ENCODE results near the gene EFR3B.
A peak's percentile ranks its signal among the peaks of the same experiment; 100 is the strongest.
"Not testable (repeated sequence)": the region's sequence is repeated elsewhere in the genome, so short reads cannot be mapped to it uniquely, and the experiment has no call there.

Gene EFR3B

GRCh38 chr2:25159949-25160348 lies 118.1 kb downstream of the EFR3B start:
- no peak for DNase-seq (ENCODE audit: extremely low spot score)
- TF ChIP-seq, protein P1, sequence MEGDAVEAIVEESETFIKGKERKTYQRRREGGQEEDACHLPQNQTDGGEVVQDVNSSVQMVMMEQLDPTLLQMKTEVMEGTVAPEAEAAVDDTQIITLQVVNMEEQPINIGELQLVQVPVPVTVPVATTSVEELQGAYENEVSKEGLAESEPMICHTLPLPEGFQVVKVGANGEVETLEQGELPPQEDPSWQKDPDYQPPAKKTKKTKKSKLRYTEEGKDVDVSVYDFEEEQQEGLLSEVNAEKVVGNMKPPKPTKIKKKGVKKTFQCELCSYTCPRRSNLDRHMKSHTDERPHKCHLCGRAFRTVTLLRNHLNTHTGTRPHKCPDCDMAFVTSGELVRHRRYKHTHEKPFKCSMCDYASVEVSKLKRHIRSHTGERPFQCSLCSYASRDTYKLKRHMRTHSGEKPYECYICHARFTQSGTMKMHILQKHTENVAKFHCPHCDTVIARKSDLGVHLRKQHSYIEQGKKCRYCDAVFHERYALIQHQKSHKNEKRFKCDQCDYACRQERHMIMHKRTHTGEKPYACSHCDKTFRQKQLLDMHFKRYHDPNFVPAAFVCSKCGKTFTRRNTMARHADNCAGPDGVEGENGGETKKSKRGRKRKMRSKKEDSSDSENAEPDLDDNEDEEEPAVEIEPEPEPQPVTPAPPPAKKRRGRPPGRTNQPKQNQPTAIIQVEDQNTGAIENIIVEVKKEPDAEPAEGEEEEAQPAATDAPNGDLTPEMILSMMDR (IDR thresholded peaks at IDR 0.05; ENCODE audit: control extremely low read depth, extremely low read depth, low read depth, missing control alignments), result no peak
- POLR2A ChIA-PET, result no interaction called here
- CTCF ChIA-PET, result no interaction called here

- POLR2A ChIA-PET, result no interaction called here
- CTCF ChIA-PET, result no interaction called here
- DNase-seq (ENCODE audit: extremely low spot score), result no peak
- TF ChIP-seq, protein P1 (IDR thresholded peaks at IDR 0.05; ENCODE audit: control extremely low read depth, extremely low read depth, low read depth, missing control alignments), result no peak
Observed at GRCh38 chr2:25160376-25160775, 118.5 kb downstream of the EFR3B start.

DNA sequence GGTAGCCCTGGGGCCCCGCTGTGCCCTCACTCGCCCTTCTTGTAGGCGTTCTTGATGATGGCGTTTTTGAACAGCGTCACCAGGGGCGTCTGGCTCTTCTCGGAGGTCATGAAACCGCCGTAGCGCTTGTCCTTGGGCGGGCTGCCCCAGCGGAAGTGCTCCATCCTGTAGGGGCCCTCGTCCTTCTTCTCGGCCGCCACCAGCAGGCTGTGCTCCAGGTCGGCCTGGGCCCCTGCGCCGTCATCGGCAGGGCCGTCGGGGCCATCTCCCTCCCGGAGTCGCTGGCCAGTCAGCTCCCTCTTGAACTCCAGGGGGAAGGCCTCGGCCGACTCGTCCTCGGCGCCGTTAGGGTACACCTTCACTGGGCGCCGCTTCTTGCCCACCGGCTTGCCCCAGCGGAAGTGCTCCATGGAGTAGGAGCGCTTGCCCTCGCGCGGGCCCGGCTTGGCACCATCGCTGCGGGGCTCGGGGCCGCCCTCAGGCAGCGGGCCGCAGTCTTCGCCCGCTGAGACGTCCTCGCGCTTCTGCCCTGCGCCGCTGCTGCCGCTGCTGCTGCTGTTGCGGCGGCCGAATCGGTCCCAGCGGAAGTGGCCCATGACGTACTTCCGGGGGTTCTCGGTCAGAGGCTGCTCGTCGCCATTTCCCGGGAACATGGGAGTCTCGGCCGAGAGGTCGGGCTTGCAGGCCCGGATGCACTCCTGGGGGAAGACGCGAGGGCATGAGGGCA lies 119.3 kb downstream of the EFR3B start:
- peak; percentile 71 for DNase-seq (ENCODE audit: extremely low spot score)
- CTCF ChIA-PET, result no interaction called here

DNA sequence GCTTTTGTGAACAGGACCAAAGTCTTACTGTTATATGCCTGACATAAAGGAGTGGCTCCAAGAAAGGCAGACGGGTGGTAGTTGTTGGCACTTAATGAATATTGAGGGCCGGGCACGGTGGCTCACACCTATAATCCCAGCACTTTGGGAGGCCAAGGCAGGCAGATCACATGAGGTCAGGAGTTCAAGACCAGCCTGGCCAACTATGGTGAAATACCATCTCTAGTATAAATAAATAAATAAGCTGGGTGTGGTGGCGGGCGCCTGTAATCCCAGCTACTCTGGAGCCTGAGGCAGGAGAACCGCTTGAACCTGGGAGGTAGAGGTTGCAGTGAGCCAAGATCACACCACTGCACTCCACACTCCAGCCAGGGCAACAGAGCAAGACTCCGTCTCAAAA lies 120.2 kb downstream of the EFR3B start:
- CTCF ChIA-PET, result interaction anchor here (1.2 to 1.9 kb wide), 2 partner anchors 35 to 752 kb away, joined by 3 to 5 read pairs; no protein-coding TSS in a partner anchor
- DNase-seq (ENCODE audit: extremely low spot score); POLR2A ChIA-PET: not testable (repeated sequence)

More for the DNA sequence above, 119.3 kb downstream of the EFR3B start:
- TF ChIP-seq, protein P1 (IDR thresholded peaks at IDR 0.05; ENCODE audit: control extremely low read depth, extremely low read depth, low read depth, missing control alignments), result no peak
- POLR2A ChIA-PET, result no interaction called here

DNA sequence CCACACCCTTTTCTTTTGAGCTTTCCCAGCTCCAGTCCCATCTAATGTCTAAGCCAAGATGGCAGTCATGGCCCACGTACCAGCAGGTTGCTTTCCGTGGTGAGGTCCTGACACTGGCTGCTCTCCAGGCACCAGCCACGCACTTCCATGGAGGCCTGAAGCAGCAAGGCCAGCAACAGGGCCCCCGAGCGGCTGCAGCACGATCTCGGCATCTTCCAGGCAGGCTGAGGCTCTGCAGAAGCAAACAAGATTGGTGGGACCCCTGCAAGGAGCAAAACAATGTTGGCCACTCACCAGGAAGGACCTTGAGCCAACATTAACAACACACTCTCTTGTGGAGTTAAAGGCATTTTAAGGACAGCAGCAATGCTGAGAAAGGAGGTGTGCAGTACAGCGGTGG lies 122.7 kb downstream of the EFR3B start:
- CTCF ChIA-PET, result interaction anchor here (1.1 to 3.4 kb wide), 4 partner anchors 9 to 500 kb away, joined by 4 to 24 read pairs (median 14); no protein-coding TSS in a partner anchor
- no peak for DNase-seq (ENCODE audit: extremely low spot score)
- TF ChIP-seq, protein P1 (IDR thresholded peaks at IDR 0.05; ENCODE audit: control extremely low read depth, extremely low read depth, low read depth, missing control alignments), result no peak
- POLR2A ChIA-PET, result no interaction called here

DNA sequence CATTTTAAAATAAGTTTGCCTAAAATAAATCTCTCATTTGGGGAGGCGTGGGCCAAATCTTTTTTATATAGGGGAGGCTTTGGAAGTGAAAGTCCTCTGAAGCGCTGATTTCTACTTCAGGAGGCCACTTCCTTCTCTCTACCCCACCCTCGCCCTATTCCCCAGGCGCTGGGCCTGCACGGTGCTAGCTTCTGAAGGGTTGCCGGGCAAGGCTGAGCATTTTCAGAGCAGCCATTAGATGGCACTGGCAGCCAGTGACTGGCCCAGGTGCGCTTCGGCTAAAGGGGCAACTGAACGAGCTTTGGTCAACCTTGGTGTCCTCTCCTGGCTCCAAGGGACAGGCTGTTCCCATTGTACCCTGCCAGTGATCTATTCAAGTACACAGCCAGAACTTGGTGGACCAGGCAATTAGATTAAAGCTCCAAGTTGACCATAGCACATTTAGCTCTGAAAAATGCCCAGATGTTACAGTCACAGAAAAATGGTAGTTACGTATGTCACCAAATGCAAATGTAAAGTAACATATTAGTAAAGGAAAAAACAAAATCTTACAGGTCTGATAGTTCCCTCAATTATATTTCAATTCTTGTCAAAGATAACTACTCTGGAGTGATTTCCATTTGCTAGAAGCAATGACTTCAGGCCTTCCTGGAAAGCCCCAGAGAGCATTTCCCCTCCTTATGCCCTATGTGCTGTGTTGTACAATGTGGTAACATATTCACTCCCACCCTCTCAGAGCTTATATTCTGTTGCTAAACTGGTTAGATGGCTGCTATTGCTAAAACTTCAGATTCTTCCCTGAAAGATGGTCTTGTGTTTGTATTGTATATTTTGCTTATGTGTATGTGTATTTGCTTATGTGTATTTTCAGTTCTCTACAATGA lies 124.4 kb downstream of the EFR3B start:
- ChIA-PET CTCF (interaction anchor here (0.7 to 3.4 kb wide), 26 partner anchors 8 to 687 kb away, joined by 3 to 24 read pairs (median 4); no protein-coding TSS in a partner anchor), POLR2A (no interaction called here)
- TF ChIP-seq, protein P1 (IDR thresholded peaks at IDR 0.05; ENCODE audit: control extremely low read depth, extremely low read depth, low read depth, missing control alignments), result peak; percentile 60
- DNase-seq (ENCODE audit: extremely low spot score), result peak; percentile 81

Measured in GM10248 (cell line).